ENCODE data around the gene ZFPM1.

Gene ZFPM1

DNA sequence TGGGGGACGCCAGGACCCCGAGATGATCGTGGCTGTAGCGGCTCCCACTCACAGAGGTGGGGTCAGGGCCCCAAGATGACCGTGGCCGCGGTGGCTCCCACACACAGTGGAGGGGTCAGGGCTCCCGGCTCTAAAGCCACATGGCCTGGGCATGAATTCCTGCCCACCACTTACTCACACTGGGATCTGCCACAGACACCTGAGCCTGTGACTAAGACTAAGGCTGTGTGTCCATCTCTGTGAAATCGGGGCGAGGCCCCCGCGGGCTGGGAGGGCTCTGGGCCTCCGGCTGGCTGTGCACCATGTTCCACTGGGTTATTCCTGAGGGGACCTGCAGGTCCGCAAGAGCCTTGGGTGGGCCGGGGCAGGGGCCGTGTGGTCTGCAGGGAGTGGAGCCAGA, 18.5 kb downstream of the ZFPM1 start:
- Histone ChIP-seq H3K4me2 (no peak overlapping the region), H2AFZ (ENCODE audit: low read depth) (no peak overlapping the region), H3K4me3 (IDR thresholded peaks at IDR 0.05; ENCODE audit: insufficient read depth, low read depth, low read length) (no peak overlapping the region), H3K27me3 (ENCODE audit: insufficient read depth, low read depth) (peaks cover 50% of the 10 kb centered on the region), H3K4me1 (ENCODE audit: low read depth, poor library complexity, severe bottlenecking) (no peaks in the 10 kb centered on the region), H3K79me2 (ENCODE audit: insufficient read depth, low read depth) (no peaks in the 10 kb centered on the region), H3K9ac (no peak overlapping the region), H3K36me3 (ENCODE audit: insufficient read depth) (no peaks in the 10 kb centered on the region), H4K20me1 (ENCODE audit: insufficient read depth) (no peaks in the 10 kb centered on the region), H3K27ac (no peak overlapping the region)
- TF ChIP-seq CTCF (conservative IDR thresholded peaks at IDR 0.05; ENCODE audit: low read depth, low read length): no peak

DNA sequence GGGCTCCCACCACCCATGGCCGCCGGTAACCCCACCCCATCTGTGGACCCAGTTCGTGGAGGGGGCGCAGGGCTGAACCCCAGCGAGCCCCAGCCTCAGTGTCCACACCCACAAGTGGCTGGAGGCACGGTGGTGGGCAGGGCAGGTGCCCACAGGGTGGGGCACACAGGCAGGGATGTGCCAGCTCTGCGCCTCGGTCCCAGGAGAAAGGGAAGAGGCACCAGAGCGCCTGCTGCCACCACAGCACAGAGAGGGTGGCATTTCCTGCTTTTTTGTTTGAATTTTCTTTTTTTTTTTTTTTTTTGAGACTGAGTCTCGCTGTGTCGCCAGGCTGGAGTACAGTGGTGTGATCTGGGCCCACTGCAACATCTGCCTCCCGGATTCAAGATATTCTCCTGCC, 19.0 kb downstream of the ZFPM1 start:
- no peak for TF ChIP-seq CTCF (conservative IDR thresholded peaks at IDR 0.05; ENCODE audit: low read depth, low read length)
- H3K9ac ChIP-seq: no peak overlapping the region
- H3K4me3 ChIP-seq (IDR thresholded peaks at IDR 0.05; ENCODE audit: insufficient read depth, low read depth, low read length): no peak overlapping the region
- no peak overlapping the region for H2AFZ ChIP-seq (ENCODE audit: low read depth)
- H3K27ac ChIP-seq: no peak overlapping the region
- H4K20me1 ChIP-seq (ENCODE audit: insufficient read depth): no peaks in the 10 kb centered on the region
- H3K4me2 ChIP-seq: no peak overlapping the region
- H3K36me3 ChIP-seq (ENCODE audit: insufficient read depth): no peaks in the 10 kb centered on the region
- H3K79me2 ChIP-seq (ENCODE audit: insufficient read depth, low read depth): no peaks in the 10 kb centered on the region
- no peaks in the 10 kb centered on the region for H3K4me1 ChIP-seq (ENCODE audit: low read depth, poor library complexity, severe bottlenecking)
- H3K27me3 ChIP-seq (ENCODE audit: insufficient read depth, low read depth): peaks cover 50% of the 10 kb centered on the region

DNA sequence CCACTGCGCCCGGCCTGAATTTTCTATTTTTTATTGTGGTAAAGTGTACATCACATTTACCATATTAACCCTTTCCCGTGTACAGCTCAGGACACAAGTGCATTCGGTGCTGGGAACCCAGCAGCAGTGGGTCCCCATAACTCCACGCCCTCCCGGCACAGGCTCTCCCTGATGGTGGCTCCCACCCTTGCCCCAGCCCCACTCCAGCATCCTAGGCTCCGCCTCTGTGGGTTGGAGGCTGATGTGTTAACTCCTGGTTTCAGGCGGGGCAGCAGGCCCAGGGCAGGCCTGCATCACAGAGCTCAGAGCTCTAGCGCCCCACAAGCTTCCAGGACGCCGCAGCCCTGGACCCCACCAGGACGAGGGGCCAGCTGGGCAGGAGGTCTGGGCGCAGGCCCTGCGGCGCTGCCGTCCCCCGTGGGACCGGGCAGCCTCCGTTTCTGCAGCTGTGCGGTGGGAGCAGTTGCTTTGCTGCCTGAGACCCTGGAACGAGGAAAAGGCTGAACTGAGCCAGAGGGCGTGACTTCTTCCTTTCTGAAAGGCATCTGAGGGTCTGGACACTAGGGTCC, 19.6 kb downstream of the ZFPM1 start:
- H4K20me1 ChIP-seq (ENCODE audit: insufficient read depth): no peaks in the 10 kb centered on the region
- H3K9ac ChIP-seq: no peak overlapping the region

GRCh38 chr16:88473666-88474534, 20.8 kb downstream of the ZFPM1 start:
- Histone ChIP-seq H4K20me1 (ENCODE audit: insufficient read depth) (no peaks in the 10 kb centered on the region), H3K27ac (no peak overlapping the region), H3K36me3 (ENCODE audit: insufficient read depth) (no peaks in the 10 kb centered on the region), H3K4me3 (IDR thresholded peaks at IDR 0.05; ENCODE audit: insufficient read depth, low read depth, low read length) (no peak overlapping the region), H3K79me2 (ENCODE audit: insufficient read depth, low read depth) (no peaks in the 10 kb centered on the region), H3K4me2 (no peak overlapping the region), H3K4me1 (ENCODE audit: low read depth, poor library complexity, severe bottlenecking) (no peaks in the 10 kb centered on the region), H3K27me3 (ENCODE audit: insufficient read depth, low read depth) (peaks cover 63% of the 10 kb centered on the region), H3K9ac (no peak overlapping the region), H2AFZ (ENCODE audit: low read depth) (no peak overlapping the region)
- TF ChIP-seq CTCF (conservative IDR thresholded peaks at IDR 0.05; ENCODE audit: low read depth, low read length): no peak

More for the DNA sequence above, 19.6 kb downstream of the ZFPM1 start:
- H2AFZ ChIP-seq (ENCODE audit: low read depth): no peak overlapping the region
- TF ChIP-seq CTCF (conservative IDR thresholded peaks at IDR 0.05; ENCODE audit: low read depth, low read length): no peak
- H3K36me3 ChIP-seq (ENCODE audit: insufficient read depth): no peaks in the 10 kb centered on the region
- H3K4me2 ChIP-seq: no peak overlapping the region
- H3K79me2 ChIP-seq (ENCODE audit: insufficient read depth, low read depth): no peaks in the 10 kb centered on the region
- no peak overlapping the region for H3K27ac ChIP-seq
- H3K4me1 ChIP-seq (ENCODE audit: low read depth, poor library complexity, severe bottlenecking): no peaks in the 10 kb centered on the region
- peaks cover 54% of the 10 kb centered on the region for H3K27me3 ChIP-seq (ENCODE audit: insufficient read depth, low read depth)
- no peak overlapping the region for H3K4me3 ChIP-seq (IDR thresholded peaks at IDR 0.05; ENCODE audit: insufficient read depth, low read depth, low read length)
